Naive B cell (primary cell): ENCODE data around the gene TIE1. TPM values are rescaled to one million over a fixed set of nuclear protein-coding genes. Genes with fewer than 3 reads are reported as not detected.
A peak's percentile ranks its signal among the peaks of the same experiment; 100 is the strongest.

Experiments used
- ATAC-seq, 2 donors: fragments of 150-1000 bp; cut with Tn5 transposase; 2 replicates each; pipeline ENCODE4 v1.10.0; 2021; ENCODE audit warnings: low read depth in 2 of 2, mild to moderate bottlenecking in 2 of 2, moderate library complexity in 2 of 2
- DNase-seq: peaks from one replicate; pipeline ENCODE4 v3.0.0; 2022
- H3K27ac Mint-ChIP-seq, 6 donors: one replicate each; pipeline ENCODE4 v1.8.0; 2020 to 2022; ENCODE audit warnings: mild to moderate bottlenecking in 6 of 6, mixed read lengths in 6 of 6, moderate library complexity in 5 of 6, inconsistent platforms in 2 of 6
- H3K27me3 Mint-ChIP-seq, 3 donors: one replicate each; pipeline ENCODE4 v1.8.0; 2021 to 2022; ENCODE audit warnings: mixed read lengths in 3 of 3, mild to moderate bottlenecking in 1 of 3
- H3K36me3 Mint-ChIP-seq, 2 donors: one replicate each; pipeline ENCODE4 v1.8.0; 2020 to 2022; ENCODE audit warnings: mixed read lengths in 2 of 2, inconsistent platforms in 1 of 2, mild to moderate bottlenecking in 1 of 2
- H3K4me1 Mint-ChIP-seq, 3 donors: one replicate each; pipeline ENCODE4 v1.8.0; 2020 to 2022; ENCODE audit warnings: mixed read lengths in 3 of 3, inconsistent platforms in 1 of 3, mild to moderate bottlenecking in 1 of 3, moderate library complexity in 1 of 3
- H3K4me3 Mint-ChIP-seq, 8 donors: one replicate each; pipeline ENCODE4 v1.8.0; 2020 to 2022; ENCODE audit warnings: mild to moderate bottlenecking in 8 of 8, mixed read lengths in 8 of 8, moderate library complexity in 8 of 8, inconsistent platforms in 2 of 8
- H3K9me3 Mint-ChIP-seq, 7 donors: one replicate each; pipeline ENCODE4 v1.8.0; 2020 to 2022; ENCODE audit warnings: mixed read lengths in 7 of 7, mild to moderate bottlenecking in 5 of 7, inconsistent platforms in 2 of 7, moderate library complexity in 1 of 7
- polyA plus RNA-seq, 6 donors: library from polyadenylated mRNA; unstranded; fragments of 300-500 nt; fragmentation: Illumina TruSeq; gene quantifications; one replicate each; pipeline ENCODE4 v1.2.3, GENCODE V29; 2021; ENCODE audit warnings: low read depth in 6 of 6

TIE1 gene
- polyA plus RNA-seq, 6 donors from 2014 or later, result not detected

GRCh38 chr1:43327549-43328292 lies 26.9 kb downstream of the TIE1 start:
- H3K9me3 Mint-ChIP-seq, result peaks cover 12 to 31% (median 25%) of the 10 kb centered on the region in 7 donors
- no peak overlapping the region for H3K27ac Mint-ChIP-seq
- H3K4me1 Mint-ChIP-seq, result no peaks in the 10 kb centered on the region
- H3K27me3 Mint-ChIP-seq, result no peaks in the 10 kb centered on the region
- peaks cover 21% of the 10 kb centered on the region in 2 donors for H3K36me3 Mint-ChIP-seq
- H3K4me3 Mint-ChIP-seq, result no peak overlapping the region
- ATAC-seq (no peak), DNase-seq (no peak)

- no peak for ATAC-seq
- Mint-ChIP-seq H3K27ac (no peak overlapping the region), H3K27me3 (no peaks in the 10 kb centered on the region), H3K4me3 (no peak overlapping the region), H3K36me3 (peaks cover 8 to 12% of the 10 kb centered on the region in 2 donors), H3K4me1 (no peaks in the 10 kb centered on the region), H3K9me3 (peaks cover 4 to 23% (median 17%) of the 10 kb centered on the region in 7 donors)
- DNase-seq, result no peak
Observed at GRCh38 chr1:43329995-43330751, 29.4 kb downstream of the TIE1 start.

- ATAC-seq (no peak), DNase-seq (no peak)
- H3K27me3 Mint-ChIP-seq, result no peaks in the 10 kb centered on the region
- no peak overlapping the region for H3K4me3 Mint-ChIP-seq
- H3K27ac Mint-ChIP-seq, result peak overlapping the region in 1 of 6 donors; percentile 49
- H3K4me1 Mint-ChIP-seq, result no peaks in the 10 kb centered on the region
- H3K36me3 Mint-ChIP-seq, result peaks cover 0 to 6% of the 10 kb centered on the region in 2 donors
- peaks cover 0 to 14% (median 8%) of the 10 kb centered on the region in 7 donors for H3K9me3 Mint-ChIP-seq
Observed at GRCh38 chr1:43331688-43332087, 30.9 kb downstream of the TIE1 start.

- Mint-ChIP-seq H3K36me3 (no peaks in the 10 kb centered on the region), H3K27me3 (no peaks in the 10 kb centered on the region), H3K27ac (peak overlapping the region in 3 of 6 donors; percentile 75 to 87 (median 78)), H3K4me1 (no peaks in the 10 kb centered on the region), H3K9me3 (no peaks in the 10 kb centered on the region), H3K4me3 (no peak overlapping the region)
- DNase-seq (no peak), ATAC-seq (no peak)
Observed at GRCh38 chr1:43334453-43335205, 33.8 kb downstream of the TIE1 start.

- H3K27me3 Mint-ChIP-seq, result no peaks in the 10 kb centered on the region
- no peaks in the 10 kb centered on the region for H3K36me3 Mint-ChIP-seq
- no peak for DNase-seq
- ATAC-seq, result no peak
- peak within 1 kb of the TSS in 1 of 8 donors; percentile 36 for H3K4me3 Mint-ChIP-seq
- no peaks in the 10 kb centered on the region for H3K9me3 Mint-ChIP-seq
- no peaks in the 10 kb centered on the region for H3K4me1 Mint-ChIP-seq
- H3K27ac Mint-ChIP-seq, result peak within 1 kb of the TSS in 1 of 6 donors; percentile 39
Observed at GRCh38 chr1:43337588-43337987, 36.8 kb downstream of the TIE1 start, which contains the start of gene MPL. Gene MPL (plus strand): TSS chr1:43337818. CDS start chr1:43337849, 31 bp downstream.

GRCh38 chr1:43338001-43338400 lies 37.2 kb downstream of the TIE1 start:
- no peaks in the 10 kb centered on the region for H3K9me3 Mint-ChIP-seq
- ATAC-seq (no peak), DNase-seq (no peak)
- H3K4me1 Mint-ChIP-seq, result no peaks in the 10 kb centered on the region
- no peaks in the 10 kb centered on the region for H3K27me3 Mint-ChIP-seq
- no peak overlapping the region for H3K27ac Mint-ChIP-seq
- H3K36me3 Mint-ChIP-seq, result no peaks in the 10 kb centered on the region
- no peak overlapping the region for H3K4me3 Mint-ChIP-seq

GRCh38 chr1:43339584-43340232 lies 38.9 kb downstream of the TIE1 start:
- Mint-ChIP-seq H3K9me3 (no peaks in the 10 kb centered on the region), H3K27ac (no peak overlapping the region), H3K4me1 (no peaks in the 10 kb centered on the region), H3K4me3 (no peak overlapping the region), H3K27me3 (no peaks in the 10 kb centered on the region), H3K36me3 (no peaks in the 10 kb centered on the region)
- ATAC-seq, result no peak
- DNase-seq, result no peak

GRCh38 chr1:43340559-43340958 lies 39.8 kb downstream of the TIE1 start:
- H3K27me3 Mint-ChIP-seq, result no peaks in the 10 kb centered on the region
- no peak for ATAC-seq
- H3K4me1 Mint-ChIP-seq, result no peaks in the 10 kb centered on the region
- no peaks in the 10 kb centered on the region for H3K36me3 Mint-ChIP-seq
- no peak for DNase-seq
- no peak overlapping the region for H3K27ac Mint-ChIP-seq
- no peak overlapping the region for H3K4me3 Mint-ChIP-seq
- H3K9me3 Mint-ChIP-seq, result no peaks in the 10 kb centered on the region

GRCh38 chr1:43344267-43344850 lies 43.6 kb downstream of the TIE1 start:
- H3K36me3 Mint-ChIP-seq, result no peaks in the 10 kb centered on the region
- no peaks in the 10 kb centered on the region for H3K27me3 Mint-ChIP-seq
- no peak overlapping the region for H3K27ac Mint-ChIP-seq
- no peaks in the 10 kb centered on the region for H3K9me3 Mint-ChIP-seq
- DNase-seq, result no peak
- no peak overlapping the region for H3K4me3 Mint-ChIP-seq
- ATAC-seq, result no peak
- H3K4me1 Mint-ChIP-seq, result peaks cover under 1 to 9% (median 2%) of the 10 kb centered on the region in 3 donors

GRCh38 chr1:43345120-43345519 lies 44.3 kb downstream of the TIE1 start:
- ATAC-seq (no peak), DNase-seq (no peak)
- H3K4me3 Mint-ChIP-seq, result peak overlapping the region in 1 of 8 donors; percentile 57
- no peaks in the 10 kb centered on the region for H3K36me3 Mint-ChIP-seq
- peak overlapping the region in 1 of 6 donors; percentile 61 for H3K27ac Mint-ChIP-seq
- no peaks in the 10 kb centered on the region for H3K27me3 Mint-ChIP-seq
- no peaks in the 10 kb centered on the region for H3K9me3 Mint-ChIP-seq
- H3K4me1 Mint-ChIP-seq, result peaks cover 7 to 16% (median 7%) of the 10 kb centered on the region in 3 donors

GRCh38 chr1:43346636-43347035 lies 45.9 kb downstream of the TIE1 start:
- H3K36me3 Mint-ChIP-seq, result no peaks in the 10 kb centered on the region
- peaks cover 7 to 19% (median 7%) of the 10 kb centered on the region in 3 donors for H3K4me1 Mint-ChIP-seq
- H3K27me3 Mint-ChIP-seq, result no peaks in the 10 kb centered on the region
- no peak overlapping the region for H3K4me3 Mint-ChIP-seq
- H3K27ac Mint-ChIP-seq, result peak overlapping the region in 1 of 6 donors; percentile 93
- no peak for ATAC-seq
- no peaks in the 10 kb centered on the region for H3K9me3 Mint-ChIP-seq
- no peak for DNase-seq

- ATAC-seq, result no peak
- H3K27ac Mint-ChIP-seq, result peak overlapping the region in 3 of 6 donors; percentile 36 to 93 (median 60)
- H3K9me3 Mint-ChIP-seq, result no peaks in the 10 kb centered on the region
- H3K4me1 Mint-ChIP-seq, result peaks cover 7 to 19% (median 7%) of the 10 kb centered on the region in 3 donors
- H3K27me3 Mint-ChIP-seq, result no peaks in the 10 kb centered on the region
- no peak for DNase-seq
- peak overlapping the region in 5 of 8 donors; percentile 19 to 87 (median 32) for H3K4me3 Mint-ChIP-seq
- no peaks in the 10 kb centered on the region for H3K36me3 Mint-ChIP-seq
Observed at GRCh38 chr1:43348343-43348808, 47.6 kb downstream of the TIE1 start.
